Nephron (organoid): Measurements from ENCODE around the gene TP53BP1.

Experiments
- H3K27ac Mint-ChIP-seq, 3 experiments: 2 replicates each; pipeline ENCODE4 v1.8.0; 2020; ENCODE audit warnings: mixed read lengths in 3 of 3, mild to moderate bottlenecking in 2 of 3, moderate library complexity in 1 of 3
- H3K27me3 Mint-ChIP-seq: 2 replicates; pipeline ENCODE4 v1.8.0; 2021; ENCODE audit warnings: low read depth, mild to moderate bottlenecking, moderate library complexity, mixed read lengths
- H3K36me3 Mint-ChIP-seq: 2 replicates; pipeline ENCODE4 v1.8.0; 2020; ENCODE audit warnings: low read depth, mixed read lengths
- H3K4me1 Mint-ChIP-seq: 2 replicates; pipeline ENCODE4 v1.8.0; 2020; ENCODE audit warnings: mixed read lengths
- H3K4me3 Mint-ChIP-seq, 3 experiments: 2 replicates each; pipeline ENCODE4 v1.8.0; 2020; ENCODE audit warnings: mild to moderate bottlenecking in 3 of 3, mixed read lengths in 3 of 3, moderate library complexity in 2 of 3
- H3K9me3 Mint-ChIP-seq: 2 replicates; pipeline ENCODE4 v1.8.0; 2020; ENCODE audit warnings: mixed read lengths
- CTCF ChIP-seq, 3 experiments: fragments of 200-600 bp; sonication (generic); IDR thresholded peaks; one replicate each; pipeline ENCODE4 v1.5.0; 2021; ENCODE audit warnings: antibody characterized with exemption in 3 of 3; ENCODE audit not compliant: unreplicated experiment in 3 of 3

TP53BP1 gene

GRCh38 chr15:43378601-43379000 lies 114.4 kb downstream of the TP53BP1 start:
- TF ChIP-seq CTCF (IDR thresholded peaks at IDR 0.05; ENCODE audit: unreplicated experiment in 3 of 3), result no peak
- no peak overlapping the region for H3K27ac Mint-ChIP-seq
- no peak overlapping the region for H3K4me3 Mint-ChIP-seq
- H3K9me3 Mint-ChIP-seq, result no peaks in the 10 kb centered on the region
- H3K27me3 Mint-ChIP-seq, result no peaks in the 10 kb centered on the region
- H3K36me3 Mint-ChIP-seq, result peaks cover 47% of the 10 kb centered on the region
- peaks cover 4% of the 10 kb centered on the region for H3K4me1 Mint-ChIP-seq

- peak; percentile 52 to 64 (median 54) for TF ChIP-seq CTCF (IDR thresholded peaks at IDR 0.05; ENCODE audit: unreplicated experiment in 3 of 3)
- no peaks in the 10 kb centered on the region for H3K9me3 Mint-ChIP-seq
- peaks cover 33% of the 10 kb centered on the region for H3K36me3 Mint-ChIP-seq
- H3K4me3 Mint-ChIP-seq, result peak overlapping the region in 1 of 3 experiments; percentile 32
- peaks cover 9% of the 10 kb centered on the region for H3K4me1 Mint-ChIP-seq
- no peak overlapping the region for H3K27ac Mint-ChIP-seq
- H3K27me3 Mint-ChIP-seq, result no peaks in the 10 kb centered on the region
These were observed 116.8 kb downstream of the TP53BP1 start for GRCh38 chr15:43376017-43376705.

- Mint-ChIP-seq H3K27me3 (no peaks in the 10 kb centered on the region), H3K4me1 (peaks cover 28% of the 10 kb centered on the region), H3K4me3 (peak within 1 kb of the TSS; percentile 93 to 98 (median 95)), H3K36me3 (peaks cover 44% of the 10 kb centered on the region), H3K27ac (peak within 1 kb of the TSS; percentile 82 to 94 (median 86)), H3K9me3 (peaks cover 19% of the 10 kb centered on the region)
- peak; percentile 29 to 34 (median 31) for TF ChIP-seq CTCF (IDR thresholded peaks at IDR 0.05; ENCODE audit: unreplicated experiment in 3 of 3)
These were observed 121.7 kb downstream of the TP53BP1 start, which contains the start of the genes TUBGCP4 and ZSCAN29 for GRCh38 chr15:43370975-43371974. Gene TUBGCP4 (plus strand): TSS chr15:43371101. CDS start chr15:43371355, 254 bp downstream. Gene ZSCAN29 (minus strand): TSS chr15:43371043. CDS start chr15:43369913, 1,130 bp downstream.

GRCh38 chr15:43370310-43370974 lies 122.5 kb downstream of the TP53BP1 start:
- peaks cover 22% of the 10 kb centered on the region for H3K9me3 Mint-ChIP-seq
- H3K4me1 Mint-ChIP-seq, result peaks cover 28% of the 10 kb centered on the region
- H3K4me3 Mint-ChIP-seq, result peak overlapping the region; percentile 93 to 98 (median 95)
- peaks cover 49% of the 10 kb centered on the region for H3K36me3 Mint-ChIP-seq
- H3K27me3 Mint-ChIP-seq, result no peaks in the 10 kb centered on the region
- H3K27ac Mint-ChIP-seq, result peak overlapping the region; percentile 82 to 94 (median 86)
- no peak for TF ChIP-seq CTCF (IDR thresholded peaks at IDR 0.05; ENCODE audit: unreplicated experiment in 3 of 3)

- TF ChIP-seq CTCF (IDR thresholded peaks at IDR 0.05; ENCODE audit: unreplicated experiment in 3 of 3), result no peak
- no peak overlapping the region for H3K27ac Mint-ChIP-seq
- H3K9me3 Mint-ChIP-seq, result peaks cover 63% of the 10 kb centered on the region
These were observed 131.5 kb downstream of the TP53BP1 start for GRCh38 chr15:43361313-43361903.

More at GRCh38 chr15:43361313-43361903, 131.5 kb downstream of the TP53BP1 start:
- Mint-ChIP-seq H3K36me3 (peaks cover 98% of the 10 kb centered on the region), H3K27me3 (no peaks in the 10 kb centered on the region), H3K4me3 (no peak overlapping the region), H3K4me1 (no peaks in the 10 kb centered on the region)
